ENCODE data around the gene PRR12. TPM values are rescaled to one million over a fixed set of nuclear protein-coding genes. Genes with fewer than 3 reads are reported as not detected.

The PRR12 gene
- polyA plus RNA-seq, 1 donor = 19.1 TPM

- Histone ChIP-seq H3K36me3 (ENCODE audit: control insufficient read depth, insufficient read depth, low read length) (peaks cover 30% of the 10 kb centered on the region), H3K4me1 (ENCODE audit: control insufficient read depth, insufficient read depth, low read length) (peaks cover 11% of the 10 kb centered on the region), H3K9me3 (ENCODE audit: control insufficient read depth, low read depth, low read length) (peaks cover 5% of the 10 kb centered on the region), H3K27me3 (ENCODE audit: control insufficient read depth, insufficient read depth, low read length) (no peaks in the 10 kb centered on the region), H3K27ac (ENCODE audit: low read length) (peak overlapping the region; percentile 55), H3K4me3 (ENCODE audit: low read length) (peak overlapping the region; percentile 92)
- no CpG with 5 or more reads among the region's 51 CpGs for WGBS (ENCODE audit: insufficient coverage, low lambda C conversion rate)
- DNase-seq = peak in 1 of 2 donors; percentile 64
These were observed 926 bp downstream of the PRR12 start for GRCh38 chr19:49591731-49592485.

- WGBS (ENCODE audit: insufficient coverage, low lambda C conversion rate) = no CpG with 5 or more reads among the region's 28 CpGs
- peak in 1 of 2 donors; percentile 21 for DNase-seq
These were observed 1.7 kb downstream of the PRR12 start for GRCh38 chr19:49592486-49593232.

GRCh38 chr19:49593233-49594113 lies 2.5 kb downstream of the PRR12 start:
- peak overlapping the region; percentile 67 for H3K27ac ChIP-seq (ENCODE audit: low read length)
- peaks cover 11% of the 10 kb centered on the region for H3K4me1 ChIP-seq (ENCODE audit: control insufficient read depth, insufficient read depth, low read length)
- no peaks in the 10 kb centered on the region for H3K27me3 ChIP-seq (ENCODE audit: control insufficient read depth, insufficient read depth, low read length)
- H3K4me3 ChIP-seq (ENCODE audit: low read length) = peak overlapping the region; percentile 92
- WGBS (ENCODE audit: insufficient coverage, low lambda C conversion rate) = 11% methylated on average over 4 of the region's 27 CpGs
- H3K9me3 ChIP-seq (ENCODE audit: control insufficient read depth, low read depth, low read length) = peaks cover 8% of the 10 kb centered on the region
- DNase-seq = peak; percentile 87 to 90
- peaks cover 39% of the 10 kb centered on the region for H3K36me3 ChIP-seq (ENCODE audit: control insufficient read depth, insufficient read depth, low read length)

More at GRCh38 chr19:49592486-49593232, 1.7 kb downstream of the PRR12 start:
- Histone ChIP-seq H3K9me3 (ENCODE audit: control insufficient read depth, low read depth, low read length) (peaks cover 8% of the 10 kb centered on the region), H3K4me3 (ENCODE audit: low read length) (peak overlapping the region; percentile 92), H3K36me3 (ENCODE audit: control insufficient read depth, insufficient read depth, low read length) (peaks cover 36% of the 10 kb centered on the region), H3K27ac (ENCODE audit: low read length) (peak overlapping the region; percentile 55), H3K27me3 (ENCODE audit: control insufficient read depth, insufficient read depth, low read length) (no peaks in the 10 kb centered on the region), H3K4me1 (ENCODE audit: control insufficient read depth, insufficient read depth, low read length) (peaks cover 11% of the 10 kb centered on the region)

GRCh38 chr19:49594157-49594992 lies 3.4 kb downstream of the PRR12 start:
- Histone ChIP-seq H3K36me3 (ENCODE audit: control insufficient read depth, insufficient read depth, low read length) (peaks cover 48% of the 10 kb centered on the region), H3K27me3 (ENCODE audit: control insufficient read depth, insufficient read depth, low read length) (no peaks in the 10 kb centered on the region), H3K9me3 (ENCODE audit: control insufficient read depth, low read depth, low read length) (peaks cover 8% of the 10 kb centered on the region), H3K4me1 (ENCODE audit: control insufficient read depth, insufficient read depth, low read length) (peaks cover 11% of the 10 kb centered on the region), H3K4me3 (ENCODE audit: low read length) (no peak overlapping the region), H3K27ac (ENCODE audit: low read length) (peak overlapping the region; percentile 67)
- WGBS (ENCODE audit: insufficient coverage, low lambda C conversion rate) = no CpG with 5 or more reads among the region's 35 CpGs
- no peak for DNase-seq

DNA sequence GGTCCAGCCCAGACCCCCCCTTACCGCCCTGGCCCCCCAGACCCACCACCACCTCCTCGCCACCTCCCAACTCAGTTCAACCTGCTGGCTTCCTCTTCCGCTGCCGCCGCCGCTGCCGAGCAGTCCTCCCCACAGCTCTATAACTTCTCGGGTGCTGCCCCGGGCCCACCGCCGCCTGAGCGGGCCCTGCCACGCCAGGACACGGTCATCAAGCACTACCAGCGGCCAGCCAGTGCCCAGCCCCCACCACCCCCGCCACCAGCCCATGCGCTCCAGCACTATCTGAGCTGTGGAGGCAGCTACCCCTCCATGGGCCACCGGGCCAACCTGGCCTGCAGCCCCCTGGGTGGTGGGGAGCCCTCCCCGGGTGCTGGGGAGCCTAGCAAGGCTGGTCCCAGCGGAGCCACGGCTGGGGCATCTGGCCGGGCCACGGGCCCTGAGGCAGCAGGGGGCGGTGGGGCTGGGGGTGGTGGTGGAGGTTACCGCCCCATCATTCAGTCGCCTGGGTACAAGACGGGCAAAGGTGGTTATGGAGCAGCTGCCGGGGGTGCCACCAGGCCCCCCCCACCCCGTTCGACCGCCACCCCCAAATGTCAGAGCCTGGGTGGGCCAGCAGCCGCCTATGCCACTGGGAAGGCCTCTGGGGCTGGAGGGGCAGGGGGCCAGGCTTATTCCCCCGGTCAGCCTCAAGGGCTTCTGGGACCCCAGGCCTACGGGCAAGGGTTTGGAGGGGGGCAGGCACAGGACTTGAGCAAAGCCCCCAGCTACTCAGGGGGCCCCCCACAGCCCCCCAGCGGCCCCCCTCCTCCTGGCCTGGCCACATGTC lies 4.2 kb downstream of the PRR12 start:
- Histone ChIP-seq H3K36me3 (ENCODE audit: control insufficient read depth, insufficient read depth, low read length) (peaks cover 57% of the 10 kb centered on the region), H3K4me3 (ENCODE audit: low read length) (no peak overlapping the region), H3K27ac (ENCODE audit: low read length) (no peak overlapping the region), H3K4me1 (ENCODE audit: control insufficient read depth, insufficient read depth, low read length) (peaks cover 11% of the 10 kb centered on the region), H3K9me3 (ENCODE audit: control insufficient read depth, low read depth, low read length) (peaks cover 8% of the 10 kb centered on the region), H3K27me3 (ENCODE audit: control insufficient read depth, insufficient read depth, low read length) (no peaks in the 10 kb centered on the region)
- DNase-seq = no peak
- no CpG with 5 or more reads among the region's 35 CpGs for WGBS (ENCODE audit: insufficient coverage, low lambda C conversion rate)

DNA sequence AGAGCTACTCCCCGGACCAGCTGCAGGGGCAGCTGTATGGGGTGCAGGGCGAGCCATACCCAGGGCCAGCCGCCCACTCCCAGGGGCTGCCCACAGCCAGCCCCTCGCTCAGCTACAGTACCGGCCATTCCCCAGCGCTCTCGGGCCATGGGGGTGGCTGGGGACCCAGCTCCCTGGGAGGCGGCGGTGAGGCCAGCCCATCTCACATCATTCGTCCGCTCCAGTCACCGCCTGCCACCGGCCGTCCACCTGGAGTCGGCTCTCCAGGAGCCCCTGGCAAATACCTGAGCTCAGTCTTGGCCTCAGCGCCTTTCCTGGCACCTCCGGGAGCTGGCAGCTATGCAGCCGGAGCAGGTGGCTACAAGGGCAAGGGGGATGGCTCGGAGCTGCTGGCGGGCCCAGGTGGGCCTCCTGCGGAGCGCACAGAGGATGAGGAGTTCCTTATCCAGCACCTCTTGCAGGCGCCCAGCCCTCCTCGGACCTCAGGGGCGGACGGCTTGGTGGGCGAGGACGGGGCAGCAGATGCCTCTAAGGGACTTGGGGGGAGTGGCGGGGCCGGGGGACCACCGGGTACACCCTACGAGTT lies 4.9 kb downstream of the PRR12 start:
- WGBS (ENCODE audit: insufficient coverage, low lambda C conversion rate) = no CpG with 5 or more reads among the region's 32 CpGs
- Histone ChIP-seq H3K4me1 (ENCODE audit: control insufficient read depth, insufficient read depth, low read length) (peaks cover 11% of the 10 kb centered on the region), H3K9me3 (ENCODE audit: control insufficient read depth, low read depth, low read length) (peaks cover 8% of the 10 kb centered on the region), H3K27ac (ENCODE audit: low read length) (no peak overlapping the region), H3K36me3 (ENCODE audit: control insufficient read depth, insufficient read depth, low read length) (peaks cover 63% of the 10 kb centered on the region), H3K27me3 (ENCODE audit: control insufficient read depth, insufficient read depth, low read length) (no peaks in the 10 kb centered on the region), H3K4me3 (ENCODE audit: low read length) (no peak overlapping the region)
- DNase-seq = no peak

- H3K9me3 ChIP-seq (ENCODE audit: control insufficient read depth, low read depth, low read length) = peaks cover 8% of the 10 kb centered on the region
- H3K4me3 ChIP-seq (ENCODE audit: low read length) = no peak overlapping the region
- H3K4me1 ChIP-seq (ENCODE audit: control insufficient read depth, insufficient read depth, low read length) = peaks cover 11% of the 10 kb centered on the region
- H3K27ac ChIP-seq (ENCODE audit: low read length) = no peak overlapping the region
- no peak for DNase-seq
- H3K27me3 ChIP-seq (ENCODE audit: control insufficient read depth, insufficient read depth, low read length) = no peaks in the 10 kb centered on the region
- peaks cover 67% of the 10 kb centered on the region for H3K36me3 ChIP-seq (ENCODE audit: control insufficient read depth, insufficient read depth, low read length)
- whole genome bisulfite sequencing (ENCODE audit: insufficient coverage, low lambda C conversion rate) = no CpG with 5 or more reads among the region's 15 CpGs
These were observed 5.4 kb downstream of the PRR12 start for GRCh38 chr19:49596407-49596806.

DNA sequence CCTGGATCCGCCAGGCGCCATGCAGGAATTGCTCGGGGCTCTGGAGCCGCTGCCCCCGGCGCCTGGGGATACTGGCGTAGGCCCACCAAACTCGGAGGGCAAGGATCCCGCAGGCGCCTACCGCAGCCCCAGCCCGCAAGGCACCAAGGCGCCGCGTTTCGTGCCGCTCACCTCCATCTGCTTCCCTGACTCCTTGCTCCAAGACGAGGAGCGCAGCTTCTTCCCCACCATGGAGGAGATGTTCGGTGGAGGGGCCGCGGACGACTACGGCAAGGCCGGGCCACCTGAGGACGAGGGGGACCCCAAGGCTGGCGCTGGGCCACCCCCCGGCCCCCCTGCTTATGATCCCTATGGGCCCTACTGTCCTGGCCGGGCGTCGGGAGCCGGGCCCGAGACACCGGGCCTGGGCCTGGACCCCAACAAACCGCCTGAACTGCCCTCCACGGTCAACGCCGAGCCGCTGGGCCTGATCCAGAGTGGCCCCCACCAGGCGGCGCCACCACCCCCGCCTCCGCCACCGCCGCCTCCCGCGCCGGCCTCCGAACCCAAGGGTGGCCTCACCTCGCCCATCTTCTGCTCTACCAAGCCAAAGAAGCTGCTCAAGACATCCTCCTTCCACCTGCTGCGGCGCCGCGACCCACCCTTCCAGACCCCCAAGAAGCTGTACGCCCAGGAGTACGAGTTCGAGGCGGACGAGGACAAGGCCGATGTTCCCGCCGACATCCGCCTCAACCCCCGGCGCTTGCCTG lies 6.1 kb downstream of the PRR12 start:
- Histone ChIP-seq H3K4me1 (ENCODE audit: control insufficient read depth, insufficient read depth, low read length) (peaks cover 11% of the 10 kb centered on the region), H3K36me3 (ENCODE audit: control insufficient read depth, insufficient read depth, low read length) (peaks cover 72% of the 10 kb centered on the region), H3K9me3 (ENCODE audit: control insufficient read depth, low read depth, low read length) (peaks cover 8% of the 10 kb centered on the region), H3K4me3 (ENCODE audit: low read length) (no peak overlapping the region), H3K27ac (ENCODE audit: low read length) (no peak overlapping the region), H3K27me3 (ENCODE audit: control insufficient read depth, insufficient read depth, low read length) (no peaks in the 10 kb centered on the region)
- no peak for DNase-seq
- WGBS (ENCODE audit: insufficient coverage, low lambda C conversion rate) = no CpG with 5 or more reads among the region's 65 CpGs
